Mesenchymal stem cell (in vitro differentiated cells and primary cell): ENCODE measurements around the gene LMLN.

ENCODE experiments used
- DNase-seq: peaks from one replicate; pipeline ENCODE4 v3.0.0-alpha.2; 2013
- H2AFZ ChIP-seq: one replicate; pipeline ENCODE4 v1.6.1; 2013; ENCODE audit warnings: low read depth, mild to moderate bottlenecking, control low read depth, inconsistent platforms, low read length, moderate library complexity
- H2AK5ac ChIP-seq: 2 replicates; pipeline ENCODE4 v1.6.1; 2013; ENCODE audit warnings: low read length, moderate library complexity, mild to moderate bottlenecking, inconsistent platforms; ENCODE audit not compliant: severe bottlenecking
- H2BK120ac ChIP-seq: one replicate; pipeline ENCODE4 v1.6.1; 2013; ENCODE audit warnings: low read depth, mild to moderate bottlenecking, inconsistent platforms, low read length, moderate library complexity
- H2BK12ac ChIP-seq, 2 experiments: one replicate each; pipeline ENCODE4 v1.6.1; 2013; ENCODE audit warnings: inconsistent platforms in 2 of 2, low read length in 2 of 2, mild to moderate bottlenecking in 2 of 2, moderate library complexity in 2 of 2, control low read depth in 1 of 2
- H2BK15ac ChIP-seq: one replicate; pipeline ENCODE4 v1.6.1; 2013; ENCODE audit warnings: mild to moderate bottlenecking, low read depth, inconsistent platforms; ENCODE audit not compliant: poor library complexity, severe bottlenecking
- H2BK5ac ChIP-seq: 2 replicates; pipeline ENCODE4 v1.6.1; 2013; ENCODE audit warnings: low read depth, mild to moderate bottlenecking, low read length, control low read depth, inconsistent platforms; ENCODE audit not compliant: poor library complexity, severe bottlenecking
- H3K14ac ChIP-seq, 2 experiments: one replicate each; pipeline ENCODE4 v1.6.1; 2013; ENCODE audit warnings: inconsistent platforms in 2 of 2, low read length in 2 of 2, control low read depth in 1 of 2, mild to moderate bottlenecking in 1 of 2, moderate library complexity in 1 of 2
- H3K18ac ChIP-seq, 2 experiments: one replicate each; pipeline ENCODE4 v1.6.1; 2013; ENCODE audit warnings: inconsistent platforms in 2 of 2, low read length in 2 of 2, control low read depth in 1 of 2, low read depth in 1 of 2, mild to moderate bottlenecking in 1 of 2
- H3K23ac ChIP-seq, 2 experiments: one replicate each; pipeline ENCODE4 v1.6.1; 2013; ENCODE audit warnings: inconsistent platforms in 2 of 2, low read length in 2 of 2, mild to moderate bottlenecking in 2 of 2, moderate library complexity in 2 of 2, control low read depth in 1 of 2
- H3K27ac ChIP-seq: 2 replicates; pipeline ENCODE4 v1.5.1; 2013; ENCODE audit warnings: mild to moderate bottlenecking, moderate library complexity, low read length, control low read depth, inconsistent platforms; ENCODE audit not compliant: poor library complexity, severe bottlenecking
- H3K27me3 ChIP-seq, 2 experiments: 2 replicates each; pipeline versions ENCODE4 v1.6.1 to v1.7.0; 2013; ENCODE audit warnings: low read length in 2 of 2, mild to moderate bottlenecking in 2 of 2, moderate library complexity in 2 of 2, control low read depth in 1 of 2, inconsistent platforms in 1 of 2; ENCODE audit not compliant: control insufficient read depth in 1 of 2, insufficient read depth in 1 of 2
- H3K36me3 ChIP-seq, 2 experiments: 2 replicates each; pipeline versions ENCODE4 v1.6.1 to v1.7.0; 2013; ENCODE audit warnings: low read length in 2 of 2, control low read depth in 1 of 2, inconsistent platforms in 1 of 2, low read depth in 1 of 2, mild to moderate bottlenecking in 1 of 2; ENCODE audit not compliant: insufficient read depth in 2 of 2, control insufficient read depth in 1 of 2
- H3K4ac ChIP-seq, 2 experiments: one replicate each; pipeline ENCODE4 v1.6.1; 2013; ENCODE audit warnings: inconsistent platforms in 2 of 2, low read length in 2 of 2, mild to moderate bottlenecking in 2 of 2, moderate library complexity in 2 of 2, control low read depth in 1 of 2, low read depth in 1 of 2
- H3K4me1 ChIP-seq: 2 replicates; pipeline ENCODE4 v1.6.1; 2013; ENCODE audit warnings: low read depth, low read length, control low read depth; ENCODE audit not compliant: control insufficient read depth, insufficient read depth
- H3K4me2 ChIP-seq: 2 replicates; pipeline ENCODE4 v1.6.1; 2013; ENCODE audit warnings: low read length, mild to moderate bottlenecking, inconsistent platforms; ENCODE audit not compliant: poor library complexity, severe bottlenecking
- H3K4me3 ChIP-seq, 2 experiments: 2 replicates each; pipeline versions ENCODE4 v1.5.1 to v1.7.0; 2013; ENCODE audit warnings: low read length in 2 of 2, mild to moderate bottlenecking in 2 of 2, control low read depth in 1 of 2, low read depth in 1 of 2; ENCODE audit not compliant: insufficient read depth in 1 of 2
- H3K79me1 ChIP-seq: replicated peaks from 2 replicates; pipeline ENCODE4 v1.6.1; 2013; ENCODE audit warnings: mild to moderate bottlenecking, control low read depth, low read length, inconsistent platforms; ENCODE audit not compliant: poor library complexity, severe bottlenecking
- H3K9ac ChIP-seq: 2 replicates; pipeline ENCODE4 v1.7.0; 2013; ENCODE audit warnings: mild to moderate bottlenecking, low read length, moderate library complexity
- H3K9me3 ChIP-seq: 2 replicates; pipeline ENCODE4 v1.7.0; 2013; ENCODE audit warnings: mild to moderate bottlenecking, low read length; ENCODE audit not compliant: control insufficient read depth
- H4K8ac ChIP-seq: one replicate; pipeline ENCODE4 v1.6.1; 2013; ENCODE audit warnings: inconsistent platforms, mild to moderate bottlenecking, low read length, moderate library complexity
- H4K91ac ChIP-seq: one replicate; pipeline ENCODE4 v1.6.1; 2013; ENCODE audit warnings: mild to moderate bottlenecking, low read length, inconsistent platforms
- WGBS: methylation state at CpG from one replicate; pipeline ENCODE4 v1.1.7; 2013; ENCODE audit warnings: mixed read lengths; 5-methylcytosine and 5-hydroxymethylcytosine counted together

LMLN gene

DNA sequence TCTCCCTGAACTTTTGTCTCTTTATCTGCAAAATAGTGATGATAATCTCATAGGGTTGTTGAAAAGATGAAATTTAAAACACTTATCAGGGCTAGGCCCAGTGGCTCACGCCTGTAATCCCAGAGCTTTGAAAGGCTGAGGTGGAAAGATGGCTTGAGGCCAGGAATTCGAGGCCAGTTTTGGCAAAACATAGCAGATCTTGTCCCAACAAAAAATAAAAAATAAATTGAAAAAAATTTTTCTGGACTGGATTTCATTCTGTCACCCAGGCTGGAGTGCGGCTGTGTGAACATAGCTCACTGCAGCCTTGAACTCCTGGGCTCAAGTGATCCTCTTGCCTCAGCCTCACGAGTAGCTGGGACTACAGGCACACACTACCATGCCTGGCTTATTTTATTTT lies 29.6 kb downstream of the LMLN start:
- Histone ChIP-seq H2AFZ (no peak overlapping the region), H3K18ac (no peak overlapping the region), H3K27ac (no peak overlapping the region), H2BK15ac (no peak overlapping the region), H2BK5ac (no peak overlapping the region), H3K4me3 (no peak overlapping the region), H2AK5ac (no peak overlapping the region), H4K91ac (no peak overlapping the region), H2BK12ac (no peak overlapping the region), H3K36me3 (peaks cover 9 to 39% of the 10 kb centered on the region in 2 experiments), H4K8ac (no peak overlapping the region), H2BK120ac (no peak overlapping the region), H3K14ac (no peak overlapping the region), H3K4me2 (no peak overlapping the region), H3K27me3 (no peaks in the 10 kb centered on the region), H3K9ac (no peak overlapping the region), H3K4ac (no peak overlapping the region), H3K9me3 (no peaks in the 10 kb centered on the region), H3K23ac (no peak overlapping the region), H3K79me1 (no peaks in the 10 kb centered on the region), H3K4me1 (no peaks in the 10 kb centered on the region)
- 92% methylated on average over 2 of the region's 4 CpGs for WGBS
- no peak for DNase-seq

GRCh38 chr3:197994736-197995135 lies 34.7 kb downstream of the LMLN start:
- Histone ChIP-seq H2AK5ac (no peak overlapping the region), H2AFZ (no peak overlapping the region), H3K23ac (no peak overlapping the region), H3K18ac (no peak overlapping the region), H3K4me3 (no peak overlapping the region), H4K8ac (no peak overlapping the region), H3K4me1 (no peaks in the 10 kb centered on the region), H4K91ac (no peak overlapping the region), H2BK120ac (no peak overlapping the region), H3K27me3 (no peaks in the 10 kb centered on the region), H2BK12ac (no peak overlapping the region), H3K4ac (no peak overlapping the region), H3K9ac (no peak overlapping the region), H3K14ac (no peak overlapping the region), H3K9me3 (no peaks in the 10 kb centered on the region), H2BK15ac (no peak overlapping the region), H3K4me2 (no peak overlapping the region), H2BK5ac (no peak overlapping the region), H3K27ac (no peak overlapping the region), H3K36me3 (peaks cover 8 to 45% of the 10 kb centered on the region in 2 experiments), H3K79me1 (no peaks in the 10 kb centered on the region)
- no peak for DNase-seq
- WGBS, result 100% methylated on average over 1 of the region's 1 CpG

- Histone ChIP-seq H3K4me2 (no peak overlapping the region), H2BK120ac (no peak overlapping the region), H2AFZ (no peak overlapping the region), H3K4ac (no peak overlapping the region), H4K91ac (no peak overlapping the region), H3K23ac (no peak overlapping the region), H2BK5ac (no peak overlapping the region), H3K36me3 (peaks cover 3 to 40% of the 10 kb centered on the region in 2 experiments), H3K14ac (no peak overlapping the region), H3K9ac (no peak overlapping the region), H3K4me1 (no peaks in the 10 kb centered on the region), H3K18ac (no peak overlapping the region), H3K4me3 (no peak overlapping the region), H3K79me1 (no peaks in the 10 kb centered on the region), H3K9me3 (no peaks in the 10 kb centered on the region), H3K27ac (no peak overlapping the region), H2BK15ac (no peak overlapping the region), H2AK5ac (no peak overlapping the region), H4K8ac (no peak overlapping the region), H2BK12ac (no peak overlapping the region), H3K27me3 (no peaks in the 10 kb centered on the region)
- WGBS, result 95% methylated on average over 5 of the region's 5 CpGs
- no peak for DNase-seq
These were observed 36.8 kb downstream of the LMLN start for GRCh38 chr3:197996855-197997254.

DNA sequence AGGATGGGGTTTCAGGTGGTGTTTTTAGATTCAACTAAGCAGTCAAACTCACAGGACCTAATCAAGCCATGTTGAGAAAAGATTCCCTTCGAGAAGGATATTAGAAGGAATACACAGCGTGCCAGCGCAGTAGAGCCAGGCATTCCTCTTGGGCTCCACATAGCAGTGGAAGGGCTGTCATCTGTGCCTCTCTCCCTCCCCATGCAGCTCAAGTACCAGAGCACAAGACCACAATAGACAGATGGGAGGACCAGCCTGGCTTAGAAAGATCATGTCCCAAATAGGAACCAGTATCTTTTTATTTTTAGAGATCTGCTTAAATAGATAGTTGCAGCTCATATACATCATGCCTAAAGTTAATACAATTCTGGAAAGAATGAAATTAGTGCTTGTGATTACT lies 37.9 kb downstream of the LMLN start:
- H3K36me3 ChIP-seq, result peaks cover 3 to 30% of the 10 kb centered on the region in 2 experiments
- no peak overlapping the region for H4K91ac ChIP-seq
- no peak overlapping the region for H2AK5ac ChIP-seq
- no peak overlapping the region for H2BK120ac ChIP-seq
- H2AFZ ChIP-seq, result no peak overlapping the region
- no peak overlapping the region for H4K8ac ChIP-seq
- no peak overlapping the region for H2BK5ac ChIP-seq
- no peaks in the 10 kb centered on the region for H3K27me3 ChIP-seq
- H3K14ac ChIP-seq, result peak overlapping the region in 1 of 2 experiments; percentile 29
- H3K4me3 ChIP-seq, result no peak overlapping the region
- H3K4ac ChIP-seq, result no peak overlapping the region
- no peak overlapping the region for H2BK12ac ChIP-seq
- H2BK15ac ChIP-seq, result no peak overlapping the region
- no peaks in the 10 kb centered on the region for H3K79me1 ChIP-seq
- H3K4me2 ChIP-seq, result no peak overlapping the region
- H3K9ac ChIP-seq, result no peak overlapping the region
- WGBS, result 98% methylated on average over 3 of the region's 3 CpGs
- no peak overlapping the region for H3K23ac ChIP-seq
- H3K9me3 ChIP-seq, result no peaks in the 10 kb centered on the region
- H3K18ac ChIP-seq, result no peak overlapping the region
- no peak for DNase-seq
- no peaks in the 10 kb centered on the region for H3K4me1 ChIP-seq
- no peak overlapping the region for H3K27ac ChIP-seq
